ENCODE measurements around the gene LDB2. TPM values are rescaled to one million over a fixed set of nuclear protein-coding genes. Genes with fewer than 3 reads are reported as not detected.

The LDB2 gene
- total RNA-seq, 1 donor = 18.8 TPM

DNA sequence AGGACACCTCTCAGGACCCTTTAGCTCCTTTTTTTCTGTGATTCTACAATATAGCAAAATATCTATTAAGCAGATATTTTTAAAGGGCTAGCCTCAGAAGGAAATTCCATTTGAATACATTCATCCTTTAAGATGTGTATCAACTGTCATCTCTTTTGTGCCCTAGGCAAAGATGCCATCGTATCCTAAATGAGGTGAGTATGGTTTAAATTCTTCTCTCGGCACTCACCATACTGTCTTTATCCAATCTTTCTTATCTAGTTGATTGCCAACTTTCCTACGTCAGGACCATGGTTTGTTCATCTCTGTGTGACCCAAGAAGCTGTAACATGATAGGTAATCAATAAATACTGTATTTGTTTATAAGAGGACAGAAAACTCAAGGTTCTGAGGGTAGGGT lies 176.0 kb downstream of the LDB2 start:
- no peak for DNase-seq (ENCODE audit: insufficient read length, low spot score, missing footprints)
- Histone ChIP-seq H3K79me2 (ENCODE audit: insufficient read depth, low read length) (no peaks in the 10 kb centered on the region), H3K36me3 (ENCODE audit: insufficient read depth, low read length) (no peaks in the 10 kb centered on the region), H3K27ac (ENCODE audit: low read depth, low read length) (peak overlapping the region; percentile 75), H2AFZ (ENCODE audit: low read length) (no peak overlapping the region), H3K4me2 (ENCODE audit: insufficient read depth, low read length) (no peak overlapping the region), H3K27me3 (ENCODE audit: insufficient read depth, low read length) (no peaks in the 10 kb centered on the region), H4K20me1 (ENCODE audit: insufficient read depth, low read length) (no peaks in the 10 kb centered on the region), H3K9me3 (ENCODE audit: low read depth, low read length) (no peaks in the 10 kb centered on the region), H3K4me3 (ENCODE audit: insufficient read depth, low read length) (no peak overlapping the region), H3K4me1 (ENCODE audit: insufficient read depth, low read length) (peaks cover 32% of the 10 kb centered on the region)
- TF ChIP-seq, protein P1, sequence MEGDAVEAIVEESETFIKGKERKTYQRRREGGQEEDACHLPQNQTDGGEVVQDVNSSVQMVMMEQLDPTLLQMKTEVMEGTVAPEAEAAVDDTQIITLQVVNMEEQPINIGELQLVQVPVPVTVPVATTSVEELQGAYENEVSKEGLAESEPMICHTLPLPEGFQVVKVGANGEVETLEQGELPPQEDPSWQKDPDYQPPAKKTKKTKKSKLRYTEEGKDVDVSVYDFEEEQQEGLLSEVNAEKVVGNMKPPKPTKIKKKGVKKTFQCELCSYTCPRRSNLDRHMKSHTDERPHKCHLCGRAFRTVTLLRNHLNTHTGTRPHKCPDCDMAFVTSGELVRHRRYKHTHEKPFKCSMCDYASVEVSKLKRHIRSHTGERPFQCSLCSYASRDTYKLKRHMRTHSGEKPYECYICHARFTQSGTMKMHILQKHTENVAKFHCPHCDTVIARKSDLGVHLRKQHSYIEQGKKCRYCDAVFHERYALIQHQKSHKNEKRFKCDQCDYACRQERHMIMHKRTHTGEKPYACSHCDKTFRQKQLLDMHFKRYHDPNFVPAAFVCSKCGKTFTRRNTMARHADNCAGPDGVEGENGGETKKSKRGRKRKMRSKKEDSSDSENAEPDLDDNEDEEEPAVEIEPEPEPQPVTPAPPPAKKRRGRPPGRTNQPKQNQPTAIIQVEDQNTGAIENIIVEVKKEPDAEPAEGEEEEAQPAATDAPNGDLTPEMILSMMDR (IDR thresholded peaks at IDR 0.05; ENCODE audit: extremely low read depth, low read depth, low read length) = no peak

DNA sequence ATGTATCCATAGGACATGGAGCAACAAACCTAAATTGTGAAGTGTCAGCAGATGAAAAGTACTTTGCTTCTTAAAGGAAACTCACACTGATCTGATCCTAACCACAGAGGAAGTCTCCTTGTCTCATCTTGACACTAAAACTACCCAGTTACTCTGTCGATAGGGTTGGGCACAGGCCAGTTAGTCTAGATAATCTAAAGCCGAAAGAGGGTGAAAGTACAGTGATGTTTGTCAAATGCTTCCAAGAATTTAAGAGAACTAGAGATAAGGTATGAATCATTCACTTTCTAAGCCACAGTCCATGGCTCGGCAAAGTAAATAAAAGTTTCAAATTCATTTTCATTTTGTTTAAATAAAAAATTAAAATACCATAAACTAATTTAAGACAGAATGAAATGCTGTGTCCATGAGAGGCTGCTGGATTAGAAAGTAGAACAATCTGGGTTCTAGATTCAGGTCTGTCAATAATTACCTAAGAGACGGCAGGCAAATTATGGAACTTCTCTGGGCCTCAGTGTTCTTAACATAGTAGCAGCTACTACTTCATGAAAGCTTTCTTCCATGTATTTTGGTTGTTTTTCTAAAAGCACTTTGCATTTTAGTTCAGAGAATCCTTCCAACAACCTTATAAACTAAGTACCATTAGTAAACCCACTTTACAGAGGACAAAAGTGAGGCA lies 176.7 kb downstream of the LDB2 start:
- no peaks in the 10 kb centered on the region for H4K20me1 ChIP-seq (ENCODE audit: insufficient read depth, low read length)
- H3K9me3 ChIP-seq (ENCODE audit: low read depth, low read length) = no peaks in the 10 kb centered on the region
- no peak overlapping the region for H2AFZ ChIP-seq (ENCODE audit: low read length)
- H3K4me2 ChIP-seq (ENCODE audit: insufficient read depth, low read length) = peak overlapping the region; percentile 66
- H3K4me1 ChIP-seq (ENCODE audit: insufficient read depth, low read length) = peaks cover 33% of the 10 kb centered on the region
- TF ChIP-seq, protein P1 (IDR thresholded peaks at IDR 0.05; ENCODE audit: extremely low read depth, low read depth, low read length) = no peak
- no peaks in the 10 kb centered on the region for H3K36me3 ChIP-seq (ENCODE audit: insufficient read depth, low read length)
- no peaks in the 10 kb centered on the region for H3K27me3 ChIP-seq (ENCODE audit: insufficient read depth, low read length)
- H3K79me2 ChIP-seq (ENCODE audit: insufficient read depth, low read length) = no peaks in the 10 kb centered on the region
- DNase-seq (ENCODE audit: insufficient read length, low spot score, missing footprints) = peak; percentile 71
- H3K4me3 ChIP-seq (ENCODE audit: insufficient read depth, low read length) = peak overlapping the region; percentile 24
- peak overlapping the region; percentile 75 for H3K27ac ChIP-seq (ENCODE audit: low read depth, low read length)

DNA sequence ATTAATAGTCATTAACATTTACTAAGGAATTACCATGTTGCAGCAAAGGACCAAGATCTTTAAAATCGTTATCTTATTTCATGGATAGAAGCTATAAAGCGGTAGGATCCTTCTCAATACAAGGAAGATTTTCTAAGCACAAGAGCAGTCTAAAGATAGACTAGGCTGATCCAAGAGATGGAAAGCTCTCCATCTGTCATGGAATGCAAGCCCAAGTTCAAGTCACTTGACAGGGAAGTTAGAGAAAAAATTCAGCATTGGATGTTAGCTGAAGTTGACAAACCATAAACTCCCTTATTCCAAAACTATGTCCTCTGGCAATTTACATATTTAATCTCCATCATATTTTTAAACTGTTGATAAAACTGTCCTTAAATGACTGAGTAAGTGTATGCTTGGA lies 177.7 kb downstream of the LDB2 start:
- Histone ChIP-seq H3K36me3 (ENCODE audit: insufficient read depth, low read length) (no peaks in the 10 kb centered on the region), H2AFZ (ENCODE audit: low read length) (no peak overlapping the region), H3K4me2 (ENCODE audit: insufficient read depth, low read length) (peak overlapping the region; percentile 66), H3K4me1 (ENCODE audit: insufficient read depth, low read length) (peaks cover 39% of the 10 kb centered on the region), H3K9me3 (ENCODE audit: low read depth, low read length) (no peaks in the 10 kb centered on the region), H3K4me3 (ENCODE audit: insufficient read depth, low read length) (no peak overlapping the region), H3K27ac (ENCODE audit: low read depth, low read length) (peak overlapping the region; percentile 75), H3K79me2 (ENCODE audit: insufficient read depth, low read length) (no peaks in the 10 kb centered on the region), H4K20me1 (ENCODE audit: insufficient read depth, low read length) (no peaks in the 10 kb centered on the region), H3K27me3 (ENCODE audit: insufficient read depth, low read length) (no peaks in the 10 kb centered on the region)
- no peak for DNase-seq (ENCODE audit: insufficient read length, low spot score, missing footprints)
- TF ChIP-seq, protein P1 (IDR thresholded peaks at IDR 0.05; ENCODE audit: extremely low read depth, low read depth, low read length) = no peak

DNA sequence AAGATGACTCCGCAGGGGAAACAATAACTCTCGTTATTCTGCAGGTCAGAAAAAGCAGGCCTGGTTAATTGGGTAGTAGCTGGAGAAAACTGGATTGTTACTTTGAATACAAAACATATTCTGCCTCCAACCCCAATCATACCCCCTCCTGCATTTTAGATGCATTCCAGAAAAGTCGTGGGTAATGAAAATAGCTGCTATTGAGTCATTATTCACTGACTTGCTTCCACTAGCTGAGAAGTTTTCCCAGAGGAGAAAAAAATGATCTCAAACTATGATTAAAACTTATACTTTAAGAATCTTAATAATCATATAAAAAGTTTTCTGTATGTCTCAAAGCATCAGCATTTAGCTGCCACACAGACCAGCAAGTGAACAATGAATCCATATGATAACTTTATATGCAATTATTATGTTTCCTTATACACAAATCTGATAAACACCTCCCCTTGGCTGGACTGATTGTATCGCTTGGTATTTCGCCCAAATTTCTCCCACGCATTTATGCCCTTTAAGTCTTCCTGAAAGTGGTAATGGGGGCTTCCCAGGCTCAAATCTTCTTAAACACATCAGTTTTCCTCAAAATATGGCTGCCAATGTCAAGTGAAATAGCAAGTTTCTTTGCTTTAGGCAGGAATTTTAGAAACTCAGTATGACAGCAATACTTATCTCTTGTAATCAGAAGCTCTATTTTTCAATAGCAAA lies 181.0 kb downstream of the LDB2 start:
- TF ChIP-seq, protein P1 (IDR thresholded peaks at IDR 0.05; ENCODE audit: extremely low read depth, low read depth, low read length) = no peak
- no peak for DNase-seq (ENCODE audit: insufficient read length, low spot score, missing footprints)
- Histone ChIP-seq H3K9me3 (ENCODE audit: low read depth, low read length) (no peaks in the 10 kb centered on the region), H3K4me1 (ENCODE audit: insufficient read depth, low read length) (peaks cover 46% of the 10 kb centered on the region), H3K27ac (ENCODE audit: low read depth, low read length) (peak overlapping the region; percentile 72), H2AFZ (ENCODE audit: low read length) (no peak overlapping the region), H3K36me3 (ENCODE audit: insufficient read depth, low read length) (no peaks in the 10 kb centered on the region), H3K27me3 (ENCODE audit: insufficient read depth, low read length) (no peaks in the 10 kb centered on the region), H3K4me2 (ENCODE audit: insufficient read depth, low read length) (peak overlapping the region; percentile 34), H3K4me3 (ENCODE audit: insufficient read depth, low read length) (no peak overlapping the region), H4K20me1 (ENCODE audit: insufficient read depth, low read length) (no peaks in the 10 kb centered on the region), H3K79me2 (ENCODE audit: insufficient read depth, low read length) (no peaks in the 10 kb centered on the region)

All from osteoblast (primary cell).